Glutamatergic neuron (in vitro differentiated cells): Measurements from ENCODE around the gene CAPN7. TPM values are rescaled to one million over a fixed set of nuclear protein-coding genes. Genes with fewer than 3 reads are reported as not detected.

Experiments used
- DNase-seq: peaks from one replicate; pipeline ENCODE4 v3.0.0; 2022
- H3K27ac Mint-ChIP-seq: one replicate; pipeline ENCODE4 v1.8.0; 2020; ENCODE audit warnings: mild to moderate bottlenecking, mixed read lengths, inconsistent platforms; ENCODE audit not compliant: unreplicated experiment
- H3K27me3 Mint-ChIP-seq: one replicate; pipeline ENCODE4 v1.8.0; 2020; ENCODE audit warnings: mild to moderate bottlenecking, moderate library complexity, mixed read lengths, inconsistent platforms; ENCODE audit not compliant: unreplicated experiment
- H3K36me3 Mint-ChIP-seq: one replicate; pipeline ENCODE4 v1.8.0; 2020; ENCODE audit warnings: mild to moderate bottlenecking, mixed read lengths, inconsistent platforms; ENCODE audit not compliant: unreplicated experiment
- H3K4me1 Mint-ChIP-seq: one replicate; pipeline ENCODE4 v1.8.0; 2020; ENCODE audit warnings: mild to moderate bottlenecking, low read depth, mixed read lengths, inconsistent platforms; ENCODE audit not compliant: unreplicated experiment
- H3K4me3 Mint-ChIP-seq: one replicate; pipeline ENCODE4 v1.8.0; 2020; ENCODE audit warnings: mild to moderate bottlenecking, mixed read lengths, inconsistent platforms; ENCODE audit not compliant: unreplicated experiment
- H3K9me3 Mint-ChIP-seq: one replicate; pipeline ENCODE4 v1.8.0; 2020; ENCODE audit warnings: mild to moderate bottlenecking, moderate library complexity, mixed read lengths, inconsistent platforms; ENCODE audit not compliant: unreplicated experiment
- total RNA-seq: library from RNA; stranded (reverse); fragmentation: NEBNext Ultra II Directional; extraction: Animal tissue kit (Norgen Biotek cat#: 25700); gene quantifications from one replicate; pipeline ENCODE4 v1.2.1, GENCODE V29; 2021; ENCODE audit not compliant: unreplicated experiment
- TF ChIP-seq, protein P1 (sequence below): fragments of 200-600 bp; sonication (generic); IDR thresholded peaks from one replicate; pipeline ENCODE4 v1.5.0; 2021; ENCODE audit not compliant: partially characterized antibody, unreplicated experiment

The CAPN7 gene
- total RNA-seq, 1 donor from 2014 or later = 30.2 TPM

DNA sequence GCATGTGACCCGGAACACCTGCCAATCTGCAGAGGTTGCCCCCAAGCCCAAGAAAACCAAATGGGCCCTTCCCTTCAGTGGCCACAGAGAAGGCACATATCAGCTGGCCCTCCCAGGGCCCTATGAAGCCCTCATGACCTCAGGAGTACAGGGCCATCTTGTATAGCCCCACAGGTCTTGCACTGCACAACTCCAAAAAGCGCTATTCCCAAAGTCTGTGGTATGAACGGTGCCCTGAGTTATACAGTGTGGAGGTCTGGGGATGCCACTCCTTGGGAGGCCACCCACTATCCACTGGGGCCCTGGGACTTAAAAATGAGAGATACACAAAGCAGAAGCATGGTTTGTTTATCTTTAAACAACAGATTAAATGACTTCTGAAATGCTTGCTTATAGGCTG, 61.5 kb downstream of the CAPN7 start:
- TF ChIP-seq, protein P1, sequence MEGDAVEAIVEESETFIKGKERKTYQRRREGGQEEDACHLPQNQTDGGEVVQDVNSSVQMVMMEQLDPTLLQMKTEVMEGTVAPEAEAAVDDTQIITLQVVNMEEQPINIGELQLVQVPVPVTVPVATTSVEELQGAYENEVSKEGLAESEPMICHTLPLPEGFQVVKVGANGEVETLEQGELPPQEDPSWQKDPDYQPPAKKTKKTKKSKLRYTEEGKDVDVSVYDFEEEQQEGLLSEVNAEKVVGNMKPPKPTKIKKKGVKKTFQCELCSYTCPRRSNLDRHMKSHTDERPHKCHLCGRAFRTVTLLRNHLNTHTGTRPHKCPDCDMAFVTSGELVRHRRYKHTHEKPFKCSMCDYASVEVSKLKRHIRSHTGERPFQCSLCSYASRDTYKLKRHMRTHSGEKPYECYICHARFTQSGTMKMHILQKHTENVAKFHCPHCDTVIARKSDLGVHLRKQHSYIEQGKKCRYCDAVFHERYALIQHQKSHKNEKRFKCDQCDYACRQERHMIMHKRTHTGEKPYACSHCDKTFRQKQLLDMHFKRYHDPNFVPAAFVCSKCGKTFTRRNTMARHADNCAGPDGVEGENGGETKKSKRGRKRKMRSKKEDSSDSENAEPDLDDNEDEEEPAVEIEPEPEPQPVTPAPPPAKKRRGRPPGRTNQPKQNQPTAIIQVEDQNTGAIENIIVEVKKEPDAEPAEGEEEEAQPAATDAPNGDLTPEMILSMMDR = no peak
- H3K27ac Mint-ChIP-seq = no peak overlapping the region
- no peaks in the 10 kb centered on the region for H3K27me3 Mint-ChIP-seq
- no peaks in the 10 kb centered on the region for H3K36me3 Mint-ChIP-seq
- no peak overlapping the region for H3K4me3 Mint-ChIP-seq
- peaks cover 5% of the 10 kb centered on the region for H3K4me1 Mint-ChIP-seq
- no peaks in the 10 kb centered on the region for H3K9me3 Mint-ChIP-seq
- DNase-seq = no peak

DNA sequence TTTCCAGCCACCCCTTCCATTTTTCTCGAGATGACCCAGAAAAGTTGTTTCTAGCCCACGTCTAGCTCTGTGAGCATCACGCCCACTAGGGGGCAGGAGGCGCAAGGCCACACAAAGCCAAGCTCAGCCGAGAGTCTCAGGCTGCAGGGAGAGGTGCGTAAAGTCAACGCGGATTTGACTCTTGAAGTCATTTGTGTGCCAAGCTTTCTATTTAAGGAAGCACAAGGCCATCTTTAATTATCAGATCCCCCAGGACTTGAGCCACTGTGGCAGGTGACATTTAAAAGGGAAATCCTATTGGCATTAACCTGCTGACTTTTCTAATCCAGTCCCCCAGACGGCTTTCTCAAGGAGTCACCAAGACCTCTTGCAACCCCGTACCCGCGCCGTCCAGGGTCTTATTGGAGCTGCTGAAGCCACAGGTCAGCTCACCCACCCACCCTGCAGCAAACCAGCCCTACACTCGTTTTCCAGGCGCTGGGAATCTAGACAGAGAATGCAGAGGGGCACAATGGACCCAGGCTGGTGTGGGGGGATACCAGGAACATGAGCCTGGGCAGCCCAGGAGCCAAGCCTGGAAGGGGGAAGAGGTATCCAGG, 62.1 kb downstream of the CAPN7 start:
- Mint-ChIP-seq H3K4me1 (peaks cover 5% of the 10 kb centered on the region), H3K36me3 (no peaks in the 10 kb centered on the region), H3K27ac (no peak overlapping the region), H3K9me3 (no peaks in the 10 kb centered on the region), H3K4me3 (no peak overlapping the region), H3K27me3 (no peaks in the 10 kb centered on the region)
- DNase-seq = peak; percentile 89
- TF ChIP-seq, protein P1 = peak; percentile 90

DNA sequence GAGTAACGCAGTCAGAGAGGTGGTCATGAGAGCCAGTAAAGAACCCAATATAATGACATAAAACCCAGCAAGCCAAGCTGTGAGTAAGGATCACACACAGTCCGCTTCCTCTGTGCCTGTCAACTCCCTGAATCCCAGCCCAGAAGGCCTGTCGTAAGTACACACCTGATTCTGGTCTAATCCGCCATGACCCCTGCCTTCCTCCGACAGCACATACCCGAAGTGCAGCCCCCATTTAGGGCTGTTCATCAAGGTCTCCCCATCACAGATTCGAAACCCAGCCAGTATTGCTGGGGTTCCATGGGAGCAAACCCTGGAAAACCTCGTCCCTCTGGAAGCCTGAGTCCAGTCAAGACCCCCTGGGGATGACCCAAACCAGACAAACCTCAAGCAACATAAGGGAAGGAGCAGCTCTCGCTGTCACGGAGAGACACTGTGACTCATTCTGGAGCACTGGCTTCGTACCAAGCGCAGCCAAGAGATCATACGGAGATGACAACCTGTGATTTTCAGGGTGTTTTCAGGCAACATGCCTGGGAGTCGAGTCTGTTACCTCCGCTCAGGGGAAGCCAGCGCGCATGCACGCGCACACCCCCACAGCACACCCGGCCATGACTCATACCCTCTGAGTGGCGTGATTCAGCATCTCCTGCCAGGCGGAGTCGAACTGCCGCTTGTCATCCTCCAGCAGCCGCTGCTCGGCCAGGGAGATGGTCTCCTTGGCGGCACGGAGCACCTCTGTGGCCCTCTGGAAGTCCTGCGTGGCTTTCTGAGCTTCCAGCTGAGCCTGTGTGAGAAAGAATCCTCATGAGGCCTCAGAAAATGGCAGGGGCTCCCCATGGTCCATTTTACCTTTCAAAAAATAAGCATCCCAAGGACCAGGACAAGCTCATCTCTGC, 63.3 kb downstream of the CAPN7 start:
- Mint-ChIP-seq H3K4me3 (no peak overlapping the region), H3K36me3 (no peaks in the 10 kb centered on the region), H3K27me3 (no peaks in the 10 kb centered on the region), H3K9me3 (no peaks in the 10 kb centered on the region), H3K27ac (no peak overlapping the region), H3K4me1 (peaks cover 8% of the 10 kb centered on the region)
- TF ChIP-seq, protein P1 = no peak
- DNase-seq = no peak

DNA sequence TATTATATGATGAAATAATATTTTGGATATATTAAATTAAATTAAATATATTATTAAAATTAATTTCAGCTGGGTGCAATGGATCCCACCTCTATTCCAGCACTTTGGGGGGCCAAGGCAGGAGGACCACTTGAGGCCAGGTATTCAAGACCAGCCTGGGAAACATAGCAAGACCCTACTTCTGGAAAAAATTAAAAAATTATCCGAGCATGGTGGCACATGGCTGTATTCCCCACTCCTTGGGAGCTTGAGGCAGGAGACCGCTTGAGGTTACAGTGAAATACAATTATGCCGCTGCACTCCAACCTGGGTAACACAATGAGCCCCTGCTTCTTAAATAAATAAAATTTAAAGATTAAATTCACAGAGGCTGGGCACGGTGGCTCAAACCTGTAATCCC, 65.0 kb downstream of the CAPN7 start:
- Mint-ChIP-seq H3K36me3 (no peaks in the 10 kb centered on the region), H3K27ac (no peak overlapping the region), H3K27me3 (no peaks in the 10 kb centered on the region), H3K9me3 (no peaks in the 10 kb centered on the region), H3K4me3 (no peak overlapping the region), H3K4me1 (peaks cover 6% of the 10 kb centered on the region)
- no peak for DNase-seq
- TF ChIP-seq, protein P1 = no peak

DNA sequence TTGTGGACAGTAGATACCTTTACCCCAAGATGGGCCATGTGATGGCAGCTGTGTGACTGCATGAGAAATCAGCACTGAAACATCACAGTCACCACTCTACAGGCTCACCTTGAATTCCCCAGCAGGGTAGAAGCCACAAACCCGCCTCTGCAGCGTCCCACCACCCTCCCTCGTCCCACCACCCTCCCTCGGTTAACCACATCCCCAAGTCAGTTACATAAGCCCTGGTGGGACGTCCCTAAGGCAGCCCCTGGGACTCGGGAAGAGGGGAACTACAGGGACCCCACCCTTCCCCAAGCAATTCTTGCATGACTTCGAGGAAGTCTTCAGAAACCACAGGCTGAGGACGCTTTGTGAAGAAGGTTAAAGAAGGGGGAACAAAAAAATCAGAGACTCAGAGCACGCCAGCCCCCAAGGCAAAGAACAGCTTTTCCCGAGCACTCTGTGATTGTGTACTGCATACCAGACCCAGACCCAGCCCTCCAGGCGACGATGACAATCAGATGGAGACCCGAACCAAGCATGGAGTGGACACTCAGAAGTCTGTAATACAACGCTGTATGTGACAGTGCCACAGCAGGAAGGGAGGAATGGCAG, 65.8 kb downstream of the CAPN7 start:
- H3K4me3 Mint-ChIP-seq = no peak overlapping the region
- no peaks in the 10 kb centered on the region for H3K27me3 Mint-ChIP-seq
- no peak for DNase-seq
- peaks cover 6% of the 10 kb centered on the region for H3K4me1 Mint-ChIP-seq
- no peaks in the 10 kb centered on the region for H3K36me3 Mint-ChIP-seq
- no peak overlapping the region for H3K27ac Mint-ChIP-seq
- TF ChIP-seq, protein P1 = no peak
- H3K9me3 Mint-ChIP-seq = no peaks in the 10 kb centered on the region
